Neural progenitor cell (in vitro differentiated cells): ENCODE data around the gene TRAIP.

Experiments
- EZH2 ChIP-seq: fragments of 200-600 bp; sonication (generic); IDR thresholded peaks from 2 replicates; pipeline ENCODE4 v1.6.1; 2017; ENCODE audit warnings: antibody characterized with exemption, mild to moderate bottlenecking, moderate library complexity
- TF ChIP-seq, protein P1 (sequence below): fragments of 200-600 bp; sonication (generic); IDR thresholded peaks from 2 replicates; pipeline ENCODE4 v1.5.1; 2017; ENCODE audit warnings: antibody characterized with exemption, mild to moderate bottlenecking

DNA sequence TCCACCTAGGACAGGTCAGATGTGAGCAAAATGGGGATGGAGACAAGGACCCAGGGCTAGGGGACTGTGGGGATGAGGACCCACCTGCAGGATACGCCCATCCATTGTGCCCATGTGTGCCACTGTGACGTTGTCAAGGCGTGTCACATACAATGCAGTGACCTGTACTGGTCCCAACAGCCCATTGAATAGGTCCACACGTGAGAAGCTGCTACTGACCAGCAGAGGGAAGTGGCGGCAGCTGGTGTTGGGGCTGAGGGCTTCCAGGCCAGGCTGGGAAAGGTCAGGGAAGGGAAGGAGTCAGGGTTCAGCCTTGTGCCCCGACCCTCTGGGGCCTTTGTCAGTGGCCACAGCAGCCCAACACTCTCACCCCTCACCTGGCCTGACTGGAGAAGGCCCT, 42.6 kb upstream of the TRAIP start:
- TF ChIP-seq, protein P1, sequence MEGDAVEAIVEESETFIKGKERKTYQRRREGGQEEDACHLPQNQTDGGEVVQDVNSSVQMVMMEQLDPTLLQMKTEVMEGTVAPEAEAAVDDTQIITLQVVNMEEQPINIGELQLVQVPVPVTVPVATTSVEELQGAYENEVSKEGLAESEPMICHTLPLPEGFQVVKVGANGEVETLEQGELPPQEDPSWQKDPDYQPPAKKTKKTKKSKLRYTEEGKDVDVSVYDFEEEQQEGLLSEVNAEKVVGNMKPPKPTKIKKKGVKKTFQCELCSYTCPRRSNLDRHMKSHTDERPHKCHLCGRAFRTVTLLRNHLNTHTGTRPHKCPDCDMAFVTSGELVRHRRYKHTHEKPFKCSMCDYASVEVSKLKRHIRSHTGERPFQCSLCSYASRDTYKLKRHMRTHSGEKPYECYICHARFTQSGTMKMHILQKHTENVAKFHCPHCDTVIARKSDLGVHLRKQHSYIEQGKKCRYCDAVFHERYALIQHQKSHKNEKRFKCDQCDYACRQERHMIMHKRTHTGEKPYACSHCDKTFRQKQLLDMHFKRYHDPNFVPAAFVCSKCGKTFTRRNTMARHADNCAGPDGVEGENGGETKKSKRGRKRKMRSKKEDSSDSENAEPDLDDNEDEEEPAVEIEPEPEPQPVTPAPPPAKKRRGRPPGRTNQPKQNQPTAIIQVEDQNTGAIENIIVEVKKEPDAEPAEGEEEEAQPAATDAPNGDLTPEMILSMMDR, result no peak
- TF ChIP-seq EZH2, result no peak
